NCI-H128 (cell line): ENCODE data around the gene VPS18.
A peak's percentile ranks its signal among the peaks of the same experiment; 100 is the strongest.
"Not testable (repeated sequence)": the region's sequence is repeated elsewhere in the genome, so short reads cannot be mapped to it uniquely, and the experiment has no call there.

ENCODE experiments used
- DNase-seq: peaks from one replicate; lab custom pipeline; 2025; ENCODE audit not compliant: unreplicated experiment; lab: John Stamatoyannopoulos, UW

Gene VPS18

GRCh38 chr15:40893733-40894680 lies at the start of gene VPS18:
Gene VPS18, plus strand, starts transcription at chr15:40894450. Its CDS starts 319 bp downstream, at chr15:40894769.
- peak; percentile 88 for DNase-seq

GRCh38 chr15:40844696-40845030 lies 49.6 kb upstream of the VPS18 start:
- no peak for DNase-seq

GRCh38 chr15:40845036-40845435 lies 49.2 kb upstream of the VPS18 start:
- DNase-seq, result no peak

GRCh38 chr15:40845511-40846284 lies 48.6 kb upstream of the VPS18 start:
- no peak for DNase-seq

GRCh38 chr15:40846841-40847222 lies 47.4 kb upstream of the VPS18 start:
- DNase-seq, result no peak

- no peak for DNase-seq
These were observed 46.9 kb upstream of the VPS18 start for GRCh38 chr15:40847223-40847961.

GRCh38 chr15:40850576-40851112 lies 43.6 kb upstream of the VPS18 start:
- DNase-seq, result no peak

GRCh38 chr15:40852529-40852928 lies 41.7 kb upstream of the VPS18 start:
- DNase-seq, result no peak

GRCh38 chr15:40853241-40853890 lies 40.9 kb upstream of the VPS18 start:
- no peak for DNase-seq

- DNase-seq, result no peak
These were observed 40.1 kb upstream of the VPS18 start for GRCh38 chr15:40854161-40854560.

GRCh38 chr15:40855706-40856234 lies 38.5 kb upstream of the VPS18 start:
- DNase-seq, result no peak

- no peak for DNase-seq
These were observed 37.5 kb upstream of the VPS18 start for GRCh38 chr15:40856746-40857145.

GRCh38 chr15:40857601-40858341 lies 36.5 kb upstream of the VPS18 start:
- peak; percentile 57 for DNase-seq

GRCh38 chr15:40858706-40859105 lies 35.5 kb upstream of the VPS18 start:
- no peak for DNase-seq

GRCh38 chr15:40859206-40859851 lies 34.9 kb upstream of the VPS18 start:
- DNase-seq, result peak; percentile 24

GRCh38 chr15:40861147-40861546 lies 33.1 kb upstream of the VPS18 start:
- DNase-seq, result not testable (repeated sequence)

GRCh38 chr15:40863660-40864270 lies 30.5 kb upstream of the VPS18 start:
- no peak for DNase-seq

GRCh38 chr15:40867199-40867598 lies 27.1 kb upstream of the VPS18 start:
- no peak for DNase-seq

GRCh38 chr15:40869686-40870085 lies 24.6 kb upstream of the VPS18 start:
- DNase-seq, result no peak
